Fibroblast of mammary gland (primary cell): ENCODE measurements around the gene TBCB.
"Not testable (repeated sequence)": the region's sequence is repeated elsewhere in the genome, so short reads cannot be mapped to it uniquely, and the experiment has no call there.

Experiments used
- DNase-seq: peaks from one replicate; pipeline ENCODE4 v3.0.0-alpha.2; 2010; ENCODE audit warnings: low read depth
- H3K4me3 ChIP-seq: 2 replicates; pipeline ENCODE4 v1.5.1; 2011; ENCODE audit warnings: low read depth, mild to moderate bottlenecking, low read length, moderate library complexity; ENCODE audit not compliant: control insufficient read depth
- TF ChIP-seq, protein P1 (sequence below): conservative IDR thresholded peaks from 2 replicates; pipeline ENCODE4 v1.5.1; 2011; ENCODE audit warnings: low read depth, low read length, inconsistent platforms; ENCODE audit not compliant: control insufficient read depth, insufficient read depth

The TBCB gene

DNA sequence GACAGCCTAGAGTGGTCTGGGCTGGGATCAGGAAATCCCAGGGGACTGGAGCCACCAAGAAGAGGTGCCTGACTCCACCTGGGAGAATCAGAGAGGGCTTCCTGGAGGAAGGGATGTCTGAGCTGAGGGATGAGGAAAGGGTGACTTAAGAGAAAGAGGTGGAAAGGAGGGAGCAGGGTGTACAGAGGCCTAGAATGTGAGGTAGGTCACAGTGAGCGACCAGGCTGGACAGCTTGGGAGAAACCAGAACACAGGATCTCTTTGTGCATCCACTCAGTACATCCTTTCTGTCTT lies 1.0 kb downstream of the TBCB start:
- TF ChIP-seq, protein P1, sequence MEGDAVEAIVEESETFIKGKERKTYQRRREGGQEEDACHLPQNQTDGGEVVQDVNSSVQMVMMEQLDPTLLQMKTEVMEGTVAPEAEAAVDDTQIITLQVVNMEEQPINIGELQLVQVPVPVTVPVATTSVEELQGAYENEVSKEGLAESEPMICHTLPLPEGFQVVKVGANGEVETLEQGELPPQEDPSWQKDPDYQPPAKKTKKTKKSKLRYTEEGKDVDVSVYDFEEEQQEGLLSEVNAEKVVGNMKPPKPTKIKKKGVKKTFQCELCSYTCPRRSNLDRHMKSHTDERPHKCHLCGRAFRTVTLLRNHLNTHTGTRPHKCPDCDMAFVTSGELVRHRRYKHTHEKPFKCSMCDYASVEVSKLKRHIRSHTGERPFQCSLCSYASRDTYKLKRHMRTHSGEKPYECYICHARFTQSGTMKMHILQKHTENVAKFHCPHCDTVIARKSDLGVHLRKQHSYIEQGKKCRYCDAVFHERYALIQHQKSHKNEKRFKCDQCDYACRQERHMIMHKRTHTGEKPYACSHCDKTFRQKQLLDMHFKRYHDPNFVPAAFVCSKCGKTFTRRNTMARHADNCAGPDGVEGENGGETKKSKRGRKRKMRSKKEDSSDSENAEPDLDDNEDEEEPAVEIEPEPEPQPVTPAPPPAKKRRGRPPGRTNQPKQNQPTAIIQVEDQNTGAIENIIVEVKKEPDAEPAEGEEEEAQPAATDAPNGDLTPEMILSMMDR = no peak
- peak overlapping the region; percentile 73 for H3K4me3 ChIP-seq
- no peak for DNase-seq

DNA sequence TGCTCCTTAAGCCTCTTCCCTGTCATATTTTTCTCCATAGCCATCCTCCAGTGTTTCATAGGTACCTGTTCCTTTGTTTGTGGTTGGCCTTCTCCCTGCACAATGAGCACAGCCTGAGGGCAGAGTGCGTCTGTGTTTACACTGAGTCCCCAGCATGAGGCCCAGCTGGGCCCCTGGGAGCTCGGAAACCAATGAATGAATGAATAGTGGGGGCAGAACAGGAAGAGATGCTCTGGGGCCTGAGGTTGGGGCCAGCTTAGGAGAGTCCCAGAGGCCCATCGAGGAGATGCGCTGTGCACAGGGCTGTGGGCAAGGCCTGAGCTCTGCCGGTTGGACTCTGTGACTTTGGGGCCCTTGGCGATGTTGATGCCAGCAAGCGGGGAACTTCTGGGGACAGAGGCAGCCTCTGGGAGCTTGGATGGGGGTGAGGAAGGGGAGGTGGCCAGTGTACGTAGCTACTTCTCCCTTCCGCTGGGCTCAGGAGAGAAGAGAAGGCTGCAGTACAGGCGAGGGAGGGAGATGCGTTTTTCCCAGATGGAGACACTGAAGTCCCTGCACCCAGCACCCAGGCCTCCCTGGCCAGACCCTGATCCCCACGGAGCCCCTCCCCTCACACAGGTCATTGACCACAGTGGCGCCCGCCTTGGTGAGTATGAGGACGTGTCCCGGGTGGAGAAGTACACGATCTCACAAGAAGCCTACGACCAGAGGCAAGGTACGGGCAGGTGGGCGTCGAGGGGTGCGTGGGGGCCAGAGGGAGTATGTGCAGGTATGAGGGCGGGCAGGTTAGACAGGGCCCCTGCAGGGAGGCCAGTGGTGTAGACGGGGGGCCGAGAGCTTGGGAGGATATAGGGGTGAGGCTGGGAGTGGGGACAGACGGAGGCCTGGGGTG lies 5.1 kb downstream of the TBCB start:
- TF ChIP-seq, protein P1 = no peak
- H3K4me3 ChIP-seq = no peak overlapping the region
- no peak for DNase-seq

DNA sequence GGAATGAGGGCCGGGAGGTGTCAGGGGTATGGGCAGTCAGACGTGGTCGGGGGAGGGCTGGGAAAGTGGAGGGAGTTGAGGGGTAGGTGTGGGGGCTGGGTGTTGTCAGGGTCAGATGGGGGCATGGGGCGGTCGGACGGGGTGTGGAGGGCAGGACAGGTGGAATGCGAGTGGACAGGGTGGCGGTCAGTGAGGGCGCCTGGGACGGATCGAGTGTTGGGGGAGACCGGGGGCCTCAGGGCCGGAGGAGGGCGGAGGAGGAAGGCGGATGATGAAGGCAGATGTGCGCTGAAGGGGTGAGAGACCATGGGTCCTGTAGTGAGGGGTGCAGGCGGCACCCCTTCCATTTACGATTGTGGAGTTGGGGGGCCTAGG lies 5.7 kb downstream of the TBCB start:
- TF ChIP-seq, protein P1 = no peak
- H3K4me3 ChIP-seq = no peak overlapping the region
- DNase-seq = no peak

DNA sequence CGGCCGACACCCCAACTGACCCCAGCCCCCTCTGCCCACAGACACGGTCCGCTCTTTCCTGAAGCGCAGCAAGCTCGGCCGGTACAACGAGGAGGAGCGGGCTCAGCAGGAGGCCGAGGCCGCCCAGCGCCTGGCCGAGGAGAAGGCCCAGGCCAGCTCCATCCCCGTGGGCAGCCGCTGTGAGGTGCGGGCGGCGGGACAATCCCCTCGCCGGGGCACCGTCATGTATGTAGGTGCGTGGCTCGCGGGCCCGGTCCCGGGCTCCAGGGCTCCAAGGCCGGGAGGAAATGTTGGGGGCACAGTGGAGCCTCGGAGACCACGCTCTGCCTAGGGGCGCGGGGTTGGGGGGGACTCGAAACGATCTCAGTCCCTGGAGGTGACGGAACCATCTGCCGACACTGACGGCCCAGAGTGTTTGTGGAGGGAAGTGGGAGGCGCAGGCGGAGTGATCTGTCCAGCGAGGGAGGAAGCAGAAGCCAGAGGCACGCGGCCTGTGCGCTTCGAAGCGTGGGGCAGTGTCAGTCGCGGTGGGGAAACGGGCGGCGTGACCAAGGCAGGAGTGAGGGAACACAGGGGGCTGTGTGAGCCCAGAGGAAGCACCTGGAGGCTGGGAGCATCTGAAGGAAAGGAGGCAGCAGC lies 6.3 kb downstream of the TBCB start:
- TF ChIP-seq, protein P1 = no peak
- H3K4me3 ChIP-seq = no peak overlapping the region
- DNase-seq = no peak

DNA sequence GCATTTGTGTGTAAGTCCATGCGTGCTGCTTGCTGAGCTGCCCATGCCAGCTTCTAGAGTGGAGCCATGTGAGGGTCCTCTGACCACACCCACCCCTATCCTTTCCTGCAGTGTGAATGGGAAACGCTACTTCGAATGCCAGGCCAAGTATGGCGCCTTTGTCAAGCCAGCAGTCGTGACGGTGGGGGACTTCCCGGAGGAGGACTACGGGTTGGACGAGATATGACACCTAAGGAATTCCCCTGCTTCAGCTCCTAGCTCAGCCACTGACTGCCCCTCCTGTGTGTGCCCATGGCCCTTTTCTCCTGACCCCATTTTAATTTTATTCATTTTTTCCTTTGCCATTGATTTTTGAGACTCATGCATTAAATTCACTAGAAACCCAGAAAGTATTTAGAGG lies 10.3 kb downstream of the TBCB start:
- no peak for DNase-seq
- TF ChIP-seq, protein P1 = no peak
- no peak overlapping the region for H3K4me3 ChIP-seq

DNA sequence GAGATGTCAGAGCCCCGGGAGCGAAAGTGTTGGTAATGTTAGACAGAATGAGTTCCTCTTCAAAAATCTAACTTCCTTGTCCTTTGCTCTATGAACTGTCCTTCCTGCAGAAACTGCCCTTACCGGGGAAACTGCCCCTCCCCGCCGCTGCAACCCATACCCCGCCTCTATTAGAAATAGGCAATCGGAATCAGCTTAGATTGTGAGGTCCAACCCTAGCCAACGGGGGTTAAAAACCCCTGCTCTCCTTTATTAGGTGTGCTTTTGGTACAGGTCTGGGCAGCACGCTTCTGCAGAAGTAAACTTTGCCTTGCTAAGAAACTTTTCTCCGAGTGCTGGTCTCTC lies 13.1 kb downstream of the TBCB start:
- TF ChIP-seq, protein P1 = no peak
- peak overlapping the region; percentile 58 for H3K4me3 ChIP-seq
- DNase-seq = no peak

DNA sequence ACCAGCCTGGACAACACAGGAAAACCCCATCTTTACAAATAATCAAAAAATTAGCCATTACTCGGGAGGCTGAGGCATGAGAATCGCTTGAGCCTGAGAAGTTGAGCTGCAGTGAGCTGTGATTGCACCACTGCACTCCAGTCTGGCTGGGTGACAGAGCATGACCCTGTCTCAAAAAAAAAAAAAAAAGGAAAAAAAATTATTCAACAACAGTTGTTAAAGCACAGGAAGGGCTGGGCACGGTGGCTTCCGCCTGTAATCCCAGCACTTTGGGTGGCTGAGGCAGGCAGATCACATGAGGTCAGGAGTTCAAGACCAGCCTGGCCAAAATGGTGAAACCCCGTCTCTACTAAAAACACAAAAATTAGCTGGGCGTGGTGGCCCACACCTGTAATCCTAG lies 16.0 kb downstream of the TBCB start:
- not testable (repeated sequence) for DNase-seq, H3K4me3 ChIP-seq

DNA sequence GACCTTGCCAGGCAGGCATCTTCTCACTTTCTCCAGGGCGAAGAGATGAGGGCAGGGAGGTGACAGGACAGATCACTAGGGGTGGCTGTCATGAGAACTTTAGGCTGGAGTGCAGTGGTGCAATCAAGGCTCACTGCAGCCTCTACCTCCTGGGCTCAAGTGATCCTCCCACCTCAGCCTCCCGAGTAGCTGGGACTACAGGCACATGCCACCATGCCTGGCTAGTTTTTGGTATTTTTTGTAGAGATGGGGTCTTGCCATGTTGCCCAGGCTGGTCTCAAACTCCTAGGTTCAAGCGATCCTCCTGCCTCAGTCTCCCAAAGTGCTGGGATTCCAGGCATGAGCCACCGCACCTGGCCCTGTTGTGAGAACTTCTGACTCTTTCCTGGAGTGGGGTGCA lies 19.6 kb downstream of the TBCB start:
- DNase-seq, H3K4me3 ChIP-seq: not testable (repeated sequence)
